Naive B cell (primary cell): ENCODE results near the gene GRM4. TPM values are rescaled to one million over a fixed set of nuclear protein-coding genes. Genes with fewer than 3 reads are reported as not detected.

Experiments used
- ATAC-seq, 2 donors: fragments of 150-1000 bp; cut with Tn5 transposase; 2 replicates each; pipeline ENCODE4 v1.10.0; 2021; ENCODE audit warnings: low read depth in 2 of 2, mild to moderate bottlenecking in 2 of 2, moderate library complexity in 2 of 2
- DNase-seq: peaks from one replicate; pipeline ENCODE4 v3.0.0; 2022
- H3K27ac Mint-ChIP-seq, 6 donors: one replicate each; pipeline ENCODE4 v1.8.0; 2020 to 2022; ENCODE audit warnings: mild to moderate bottlenecking in 6 of 6, mixed read lengths in 6 of 6, moderate library complexity in 5 of 6, inconsistent platforms in 2 of 6
- H3K27me3 Mint-ChIP-seq, 3 donors: one replicate each; pipeline ENCODE4 v1.8.0; 2021 to 2022; ENCODE audit warnings: mixed read lengths in 3 of 3, mild to moderate bottlenecking in 1 of 3
- H3K36me3 Mint-ChIP-seq, 2 donors: one replicate each; pipeline ENCODE4 v1.8.0; 2020 to 2022; ENCODE audit warnings: mixed read lengths in 2 of 2, inconsistent platforms in 1 of 2, mild to moderate bottlenecking in 1 of 2
- H3K4me1 Mint-ChIP-seq, 3 donors: one replicate each; pipeline ENCODE4 v1.8.0; 2020 to 2022; ENCODE audit warnings: mixed read lengths in 3 of 3, inconsistent platforms in 1 of 3, mild to moderate bottlenecking in 1 of 3, moderate library complexity in 1 of 3
- H3K4me3 Mint-ChIP-seq, 8 donors: one replicate each; pipeline ENCODE4 v1.8.0; 2020 to 2022; ENCODE audit warnings: mild to moderate bottlenecking in 8 of 8, mixed read lengths in 8 of 8, moderate library complexity in 8 of 8, inconsistent platforms in 2 of 8
- H3K9me3 Mint-ChIP-seq, 7 donors: one replicate each; pipeline ENCODE4 v1.8.0; 2020 to 2022; ENCODE audit warnings: mixed read lengths in 7 of 7, mild to moderate bottlenecking in 5 of 7, inconsistent platforms in 2 of 7, moderate library complexity in 1 of 7
- polyA plus RNA-seq, 6 donors: library from polyadenylated mRNA; unstranded; fragments of 300-500 nt; fragmentation: Illumina TruSeq; gene quantifications; one replicate each; pipeline ENCODE4 v1.2.3, GENCODE V29; 2021; ENCODE audit warnings: low read depth in 6 of 6

Gene GRM4
- polyA plus RNA-seq, 6 donors from 2014 or later, result not detected

GRCh38 chr6:34128045-34128444 lies 17.8 kb downstream of the GRM4 start:
- no peak for DNase-seq
- Mint-ChIP-seq H3K9me3 (peaks cover 0 to 3% (median 0%) of the 10 kb centered on the region in 7 donors), H3K27me3 (peaks cover 29 to 86% (median 61%) of the 10 kb centered on the region in 3 donors), H3K36me3 (peaks cover 4 to 14% of the 10 kb centered on the region in 2 donors), H3K27ac (no peak overlapping the region), H3K4me3 (no peak overlapping the region), H3K4me1 (peaks cover 0 to 9% (median 5%) of the 10 kb centered on the region in 3 donors)
- no peak for ATAC-seq

- Mint-ChIP-seq H3K9me3 (no peaks in the 10 kb centered on the region), H3K27ac (no peak overlapping the region), H3K36me3 (peaks cover 0 to under 1% of the 10 kb centered on the region in 2 donors), H3K4me3 (no peak overlapping the region), H3K27me3 (peaks cover 24 to 70% (median 54%) of the 10 kb centered on the region in 3 donors), H3K4me1 (peaks cover 0 to 4% (median 0%) of the 10 kb centered on the region in 3 donors)
- DNase-seq (no peak), ATAC-seq (no peak)
These were observed 19.5 kb downstream of the GRM4 start for GRCh38 chr6:34126419-34126818.

GRCh38 chr6:34125939-34126338 lies 19.9 kb downstream of the GRM4 start:
- H3K4me1 Mint-ChIP-seq, result no peaks in the 10 kb centered on the region
- DNase-seq, result no peak
- H3K27me3 Mint-ChIP-seq, result peaks cover 19 to 70% (median 49%) of the 10 kb centered on the region in 3 donors
- no peaks in the 10 kb centered on the region for H3K36me3 Mint-ChIP-seq
- no peaks in the 10 kb centered on the region for H3K9me3 Mint-ChIP-seq
- no peak for ATAC-seq
- no peak overlapping the region for H3K27ac Mint-ChIP-seq
- no peak overlapping the region for H3K4me3 Mint-ChIP-seq

- ATAC-seq, result no peak
These were observed 24.8 kb downstream of the GRM4 start for GRCh38 chr6:34120953-34121675.

GRCh38 chr6:34115915-34116314 lies 30.0 kb downstream of the GRM4 start:
- H3K4me1 Mint-ChIP-seq, result peaks cover 0 to 4% (median 0%) of the 10 kb centered on the region in 3 donors
- H3K4me3 Mint-ChIP-seq, result no peak overlapping the region
- peaks cover 23 to 60% (median 44%) of the 10 kb centered on the region in 3 donors for H3K27me3 Mint-ChIP-seq
- no peak for DNase-seq
- H3K36me3 Mint-ChIP-seq, result no peaks in the 10 kb centered on the region
- no peaks in the 10 kb centered on the region for H3K9me3 Mint-ChIP-seq
- no peak overlapping the region for H3K27ac Mint-ChIP-seq
- ATAC-seq, result no peak

More at GRCh38 chr6:34120953-34121675, 24.8 kb downstream of the GRM4 start:
- H3K4me3 Mint-ChIP-seq, result no peak overlapping the region
- no peaks in the 10 kb centered on the region for H3K9me3 Mint-ChIP-seq
- H3K36me3 Mint-ChIP-seq, result no peaks in the 10 kb centered on the region
- H3K27me3 Mint-ChIP-seq, result peaks cover 8 to 40% (median 36%) of the 10 kb centered on the region in 3 donors
- DNase-seq, result no peak
- no peak overlapping the region for H3K27ac Mint-ChIP-seq
- H3K4me1 Mint-ChIP-seq, result no peaks in the 10 kb centered on the region

GRCh38 chr6:34115403-34115795 lies 30.5 kb downstream of the GRM4 start:
- peaks cover 23 to 65% (median 48%) of the 10 kb centered on the region in 3 donors for H3K27me3 Mint-ChIP-seq
- H3K4me3 Mint-ChIP-seq, result peak overlapping the region in 1 of 8 donors; percentile 42
- DNase-seq (peak; percentile 5), ATAC-seq (no peak)
- H3K27ac Mint-ChIP-seq, result no peak overlapping the region
- no peaks in the 10 kb centered on the region for H3K9me3 Mint-ChIP-seq
- H3K36me3 Mint-ChIP-seq, result no peaks in the 10 kb centered on the region
- peaks cover 0 to 5% (median 0%) of the 10 kb centered on the region in 3 donors for H3K4me1 Mint-ChIP-seq

- no peak overlapping the region for H3K4me3 Mint-ChIP-seq
- H3K27me3 Mint-ChIP-seq, result peaks cover 23 to 70% (median 51%) of the 10 kb centered on the region in 3 donors
- H3K4me1 Mint-ChIP-seq, result peaks cover 0 to 5% (median 0%) of the 10 kb centered on the region in 3 donors
- ATAC-seq (no peak), DNase-seq (no peak)
- H3K27ac Mint-ChIP-seq, result peak overlapping the region in 1 of 6 donors; percentile 37
- no peaks in the 10 kb centered on the region for H3K9me3 Mint-ChIP-seq
- H3K36me3 Mint-ChIP-seq, result no peaks in the 10 kb centered on the region
These were observed 31.0 kb downstream of the GRM4 start for GRCh38 chr6:34114695-34115402.

GRCh38 chr6:34113532-34113931 lies 32.4 kb downstream of the GRM4 start:
- Mint-ChIP-seq H3K4me1 (peaks cover 0 to 5% (median 0%) of the 10 kb centered on the region in 3 donors), H3K36me3 (no peaks in the 10 kb centered on the region), H3K27me3 (peaks cover 23 to 75% (median 56%) of the 10 kb centered on the region in 3 donors), H3K9me3 (no peaks in the 10 kb centered on the region), H3K27ac (no peak overlapping the region), H3K4me3 (no peak overlapping the region)
- ATAC-seq, result no peak
- no peak for DNase-seq

GRCh38 chr6:34112126-34112525 lies 33.8 kb downstream of the GRM4 start:
- DNase-seq (no peak), ATAC-seq (no peak)
- Mint-ChIP-seq H3K27ac (no peak overlapping the region), H3K9me3 (no peaks in the 10 kb centered on the region), H3K4me1 (peaks cover 0 to 5% (median 0%) of the 10 kb centered on the region in 3 donors), H3K4me3 (no peak overlapping the region), H3K36me3 (no peaks in the 10 kb centered on the region), H3K27me3 (peaks cover 28 to 74% (median 52%) of the 10 kb centered on the region in 3 donors)

- DNase-seq, result no peak
- no peaks in the 10 kb centered on the region for H3K9me3 Mint-ChIP-seq
- no peak overlapping the region for H3K27ac Mint-ChIP-seq
- ATAC-seq, result no peak
- no peak overlapping the region for H3K4me3 Mint-ChIP-seq
- peaks cover 21 to 66% (median 47%) of the 10 kb centered on the region in 3 donors for H3K27me3 Mint-ChIP-seq
- H3K36me3 Mint-ChIP-seq, result no peaks in the 10 kb centered on the region
- H3K4me1 Mint-ChIP-seq, result peaks cover 0 to 5% (median 0%) of the 10 kb centered on the region in 3 donors
These were observed 35.3 kb downstream of the GRM4 start for GRCh38 chr6:34110610-34111009.

GRCh38 chr6:34108176-34108575 lies 37.7 kb downstream of the GRM4 start:
- Mint-ChIP-seq H3K27ac (no peak overlapping the region), H3K9me3 (no peaks in the 10 kb centered on the region), H3K27me3 (peaks cover 16 to 47% (median 36%) of the 10 kb centered on the region in 3 donors), H3K4me3 (no peak overlapping the region), H3K4me1 (peaks cover 0 to 5% (median 0%) of the 10 kb centered on the region in 3 donors), H3K36me3 (no peaks in the 10 kb centered on the region)
- DNase-seq (no peak), ATAC-seq (no peak)

- ATAC-seq (no peak), DNase-seq (no peak)
- Mint-ChIP-seq H3K4me3 (no peak overlapping the region), H3K27me3 (peaks cover 15 to 42% (median 31%) of the 10 kb centered on the region in 3 donors), H3K4me1 (peaks cover 0 to 5% (median 0%) of the 10 kb centered on the region in 3 donors), H3K36me3 (no peaks in the 10 kb centered on the region), H3K9me3 (no peaks in the 10 kb centered on the region), H3K27ac (no peak overlapping the region)
These were observed 39.0 kb downstream of the GRM4 start for GRCh38 chr6:34106900-34107299.

GRCh38 chr6:34106421-34106820 lies 39.5 kb downstream of the GRM4 start:
- H3K27me3 Mint-ChIP-seq, result peaks cover 14 to 39% (median 30%) of the 10 kb centered on the region in 3 donors
- peaks cover 0 to 5% (median 0%) of the 10 kb centered on the region in 3 donors for H3K4me1 Mint-ChIP-seq
- no peak for DNase-seq
- H3K27ac Mint-ChIP-seq, result peak overlapping the region in 1 of 6 donors; percentile 49
- no peak for ATAC-seq
- no peaks in the 10 kb centered on the region for H3K36me3 Mint-ChIP-seq
- peak overlapping the region in 1 of 8 donors; percentile 5 for H3K4me3 Mint-ChIP-seq
- no peaks in the 10 kb centered on the region for H3K9me3 Mint-ChIP-seq
